ENCODE results near the gene POT1. TPM values are rescaled to one million over a fixed set of nuclear protein-coding genes. Genes with fewer than 3 reads are reported as not detected.
A peak's percentile ranks its signal among the peaks of the same experiment; 100 is the strongest.

POT1 gene
- total and polyA plus RNA-seq, 2 of the 8 experiments (the other 6 are each of a cell fraction or from before 2014, with no cell fraction given) = 13.1 to 22.8 TPM

- Histone ChIP-seq H3K4ac (replicated peaks; ENCODE audit: insufficient read length, low read depth, low read length) (no peak overlapping the region), H3K27ac (ENCODE audit: low read depth, low read length) (no peak overlapping the region), H2AFZ (ENCODE audit: low read length) (no peak overlapping the region), H3K27me3 (replicated peaks in 1 of 4; ENCODE audit: control insufficient read depth in 3 of 4, extremely low read depth in 1 of 4, insufficient read depth in 3 of 4, low read length in 3 of 4) (no peaks in the 10 kb centered on the region), H3K36me3 (ENCODE audit: control insufficient read depth in 2 of 4, insufficient read depth in 4 of 4, low read length in 3 of 4) (no peaks in the 10 kb centered on the region; a peak in 1 of 8 replicates), H3K18ac (ENCODE audit: extremely low read depth, low read length) (no peak overlapping the region), H2BK120ac (replicated peaks; ENCODE audit: low read depth, low read length) (no peak overlapping the region), H4K5ac (ENCODE audit: insufficient read length, low read depth, low read length) (peak overlapping the region; percentile 36), H3K4me3 (ENCODE audit: extremely low read depth in 1 of 4, insufficient read depth in 2 of 4, low read depth in 3 of 4, low read length in 4 of 4) (no peak overlapping the region), H3K9me3 (ENCODE audit: insufficient read depth in 2 of 2, low read depth in 1 of 2, low read length in 1 of 2) (no peaks in the 10 kb centered on the region), H3K56ac (replicated peaks; ENCODE audit: insufficient read length, low read depth, low read length) (no peak overlapping the region), H3K23ac (ENCODE audit: insufficient read length) (no peak overlapping the region), H3K79me1 (ENCODE audit: low read depth, low read length) (no peaks in the 10 kb centered on the region), H2BK15ac (ENCODE audit: low read length) (no peak overlapping the region), H3K9ac (replicated peaks in 1 of 4; ENCODE audit: extremely low read depth in 1 of 4, low read depth in 3 of 4, low read length in 3 of 4) (no peak overlapping the region), H3K23me2 (ENCODE audit: low read depth, low read length) (no peaks in the 10 kb centered on the region), H2AK5ac (ENCODE audit: low read depth, low read length) (no peak overlapping the region), H4K91ac (replicated peaks; ENCODE audit: insufficient read length, low read length) (no peak overlapping the region), H2BK20ac (ENCODE audit: low read length) (no peak overlapping the region), H3K14ac (ENCODE audit: insufficient read length) (no peak overlapping the region), H3K4me2 (ENCODE audit: insufficient read depth in 1 of 2, low read depth in 2 of 2, low read length in 2 of 2) (no peak overlapping the region), H2BK5ac (ENCODE audit: low read depth, low read length) (no peak overlapping the region), H2BK12ac (ENCODE audit: low read depth, low read length) (no peak overlapping the region), H3K4me1 (replicated peaks in 1 of 4; ENCODE audit: control insufficient read depth in 3 of 4, insufficient read depth in 4 of 4, low read length in 3 of 4) (peaks cover 0 to 5% (median 0%) of the 10 kb centered on the region in 4 experiments; a peak in 1 of 7 replicates), H3K79me2 (ENCODE audit: control insufficient read depth in 1 of 2, insufficient read depth in 2 of 2, low read length in 2 of 2) (no peaks in the 10 kb centered on the region), H4K20me1 (replicated peaks in 1 of 2; ENCODE audit: control insufficient read depth in 1 of 2, insufficient read depth in 2 of 2, low read length in 2 of 2) (no peaks in the 10 kb centered on the region), H4K8ac (ENCODE audit: extremely low read depth, insufficient read depth, low read length) (no peak overlapping the region)
- ChIA-PET POLR2A (ENCODE audit: partially characterized antibody) (no interaction called here), CTCF (ENCODE audit: partially characterized antibody) (interaction anchor here (0.5 to 1.7 kb wide), 3 partner anchors 637 to 1288 kb away, joined by 3 to 5 read pairs (median 4); no protein-coding TSS in a partner anchor)
- FAIRE-seq = no peak
- 64% methylated on average over 1 of the region's 1 CpG; no CpG with 5 or more reads in 1 of the 2 experiments for WGBS, 2 experiments (ENCODE audit: extremely low coverage in 1 of 2, insufficient coverage in 1 of 2, insufficient read length in 1 of 2, insufficient replicate concordance in 2 of 2, low coverage in 1 of 2, low lambda C conversion rate in 2 of 2, missing lambda C conversion rate in 1 of 2)
- peak; percentile 50 to 61 for TF ChIP-seq RAD21 (IDR thresholded peaks at IDR 0.05 in 1 of 2, conservative IDR thresholded peaks at IDR 0.05 in 1 of 2; ENCODE audit: low read depth in 2 of 2, low read length in 2 of 2)
- TF ChIP-seq EZH2 (IDR thresholded peaks at IDR 0.05; ENCODE audit: low read depth, low read length, severe bottlenecking) = no peak
- TF ChIP-seq RNF2 (IDR thresholded peaks at IDR 0.05; ENCODE audit: borderline replicate concordance, low read depth, low read length, missing control alignments, poor library complexity, severe bottlenecking) = no peak
- TF ChIP-seq HDAC2 (IDR thresholded peaks at IDR 0.05; ENCODE audit: borderline replicate concordance in 1 of 2, low read depth in 2 of 2, low read length in 2 of 2) = no peak
- TF ChIP-seq, protein P1, sequence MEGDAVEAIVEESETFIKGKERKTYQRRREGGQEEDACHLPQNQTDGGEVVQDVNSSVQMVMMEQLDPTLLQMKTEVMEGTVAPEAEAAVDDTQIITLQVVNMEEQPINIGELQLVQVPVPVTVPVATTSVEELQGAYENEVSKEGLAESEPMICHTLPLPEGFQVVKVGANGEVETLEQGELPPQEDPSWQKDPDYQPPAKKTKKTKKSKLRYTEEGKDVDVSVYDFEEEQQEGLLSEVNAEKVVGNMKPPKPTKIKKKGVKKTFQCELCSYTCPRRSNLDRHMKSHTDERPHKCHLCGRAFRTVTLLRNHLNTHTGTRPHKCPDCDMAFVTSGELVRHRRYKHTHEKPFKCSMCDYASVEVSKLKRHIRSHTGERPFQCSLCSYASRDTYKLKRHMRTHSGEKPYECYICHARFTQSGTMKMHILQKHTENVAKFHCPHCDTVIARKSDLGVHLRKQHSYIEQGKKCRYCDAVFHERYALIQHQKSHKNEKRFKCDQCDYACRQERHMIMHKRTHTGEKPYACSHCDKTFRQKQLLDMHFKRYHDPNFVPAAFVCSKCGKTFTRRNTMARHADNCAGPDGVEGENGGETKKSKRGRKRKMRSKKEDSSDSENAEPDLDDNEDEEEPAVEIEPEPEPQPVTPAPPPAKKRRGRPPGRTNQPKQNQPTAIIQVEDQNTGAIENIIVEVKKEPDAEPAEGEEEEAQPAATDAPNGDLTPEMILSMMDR (IDR thresholded peaks at IDR 0.05; ENCODE audit: control extremely low read depth in 1 of 3, insufficient read depth in 1 of 3, low read depth in 1 of 3, low read length in 3 of 3) = peak in 1 of 3 experiments; percentile 35; a peak in 2 of 4 replicates
- TF ChIP-seq, protein P2, sequence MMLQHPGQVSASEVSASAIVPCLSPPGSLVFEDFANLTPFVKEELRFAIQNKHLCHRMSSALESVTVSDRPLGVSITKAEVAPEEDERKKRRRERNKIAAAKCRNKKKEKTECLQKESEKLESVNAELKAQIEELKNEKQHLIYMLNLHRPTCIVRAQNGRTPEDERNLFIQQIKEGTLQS (IDR thresholded peaks at IDR 0.05; ENCODE audit: insufficient read depth, low read depth, low read length) = no peak
- TF ChIP-seq SIRT6 (IDR thresholded peaks at IDR 0.05; ENCODE audit: low read length) = no peak
- no peak for DNase-seq (ENCODE audit: low read depth in 1 of 2, low spot score in 2 of 2)
Observed at GRCh38 chr7:124840435-124840834, 89.2 kb downstream of the POT1 start.
